HUES48 (cell line): Measurements from ENCODE around the gene ZNF407.

Experiments used
- H3K27ac ChIP-seq: one replicate; pipeline ENCODE4 v1.7.0; 2013; ENCODE audit warnings: low read depth, low read length, inconsistent platforms
- H3K27me3 ChIP-seq: 2 replicates; pipeline ENCODE4 v1.6.1; 2013; ENCODE audit warnings: mild to moderate bottlenecking, low read length; ENCODE audit not compliant: control insufficient read depth, insufficient read depth
- H3K36me3 ChIP-seq: 2 replicates; pipeline ENCODE4 v1.6.1; 2013; ENCODE audit warnings: low read length; ENCODE audit not compliant: control insufficient read depth, insufficient read depth
- H3K4me1 ChIP-seq: 2 replicates; pipeline ENCODE4 v1.6.1; 2013; ENCODE audit warnings: mild to moderate bottlenecking, low read length; ENCODE audit not compliant: control insufficient read depth, insufficient read depth
- H3K4me3 ChIP-seq: 2 replicates; pipeline ENCODE4 v1.5.1; 2013; ENCODE audit warnings: mild to moderate bottlenecking, low read depth, low read length
- H3K9ac ChIP-seq: 2 replicates; pipeline ENCODE4 v1.6.1; 2013; ENCODE audit warnings: mild to moderate bottlenecking, low read depth, low read length, moderate library complexity
- H3K9me3 ChIP-seq: 2 replicates; pipeline ENCODE4 v1.6.1; 2013; ENCODE audit warnings: low read length; ENCODE audit not compliant: control insufficient read depth, insufficient read depth

Gene ZNF407

DNA sequence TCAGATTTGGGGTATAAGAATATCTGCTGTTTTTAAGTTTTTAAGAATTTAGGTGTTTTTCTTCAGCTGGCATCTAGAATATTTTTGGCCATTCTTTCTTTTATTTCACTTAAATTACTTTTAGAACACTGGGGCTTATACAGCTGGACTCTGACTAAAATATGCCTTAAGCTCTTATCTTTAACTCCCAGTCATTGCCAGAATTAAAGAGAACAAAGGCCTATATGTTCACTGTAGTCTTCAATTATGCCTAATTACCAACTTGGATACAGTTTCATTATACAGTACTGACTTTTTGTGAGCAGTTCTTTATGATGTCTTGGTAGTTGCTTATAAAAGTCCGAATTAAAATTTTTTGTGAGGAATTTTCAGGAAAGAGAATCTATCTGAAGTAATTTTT is 192.8 kb downstream of the ZNF407 start:
- H3K27ac ChIP-seq: no peak overlapping the region
- H3K4me1 ChIP-seq: no peaks in the 10 kb centered on the region
- H3K27me3 ChIP-seq: no peaks in the 10 kb centered on the region
- H3K9ac ChIP-seq: no peak overlapping the region
- H3K4me3 ChIP-seq: no peak overlapping the region
- H3K9me3 ChIP-seq: no peaks in the 10 kb centered on the region
- H3K36me3 ChIP-seq: no peaks in the 10 kb centered on the region

DNA sequence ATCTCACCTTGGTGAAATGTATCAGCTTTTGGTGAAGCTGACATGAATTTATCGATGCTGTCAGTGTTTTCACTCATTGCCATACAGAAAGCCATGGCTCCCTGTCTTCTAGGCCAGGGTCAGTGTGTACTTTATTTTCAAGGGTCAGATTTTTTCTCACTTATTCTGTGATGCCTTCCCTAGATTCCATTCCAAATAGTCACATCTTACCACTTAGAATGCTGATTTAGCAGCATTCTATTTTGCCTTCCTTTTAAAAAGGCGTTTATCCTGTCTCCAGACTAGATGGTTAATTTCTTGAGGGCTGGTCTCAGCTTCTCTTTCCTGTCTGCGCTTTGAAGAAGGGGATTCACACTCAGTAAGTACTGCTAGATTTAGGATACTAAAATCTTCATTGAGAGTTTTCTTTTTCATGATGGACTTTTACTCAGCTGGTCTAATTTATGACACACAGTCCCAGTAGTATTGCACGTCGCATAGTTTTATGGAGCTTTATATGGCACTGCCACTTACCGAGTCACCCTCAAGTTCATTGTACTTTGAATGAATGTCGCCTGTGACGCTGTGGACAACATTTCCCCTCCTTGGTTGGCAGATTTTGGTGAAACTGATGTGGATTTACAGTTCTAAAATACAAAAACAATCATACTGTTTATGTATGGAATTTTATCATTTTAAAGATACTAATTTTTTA is 194.0 kb downstream of the ZNF407 start:
- no peak overlapping the region for H3K9ac ChIP-seq
- H3K9me3 ChIP-seq: no peaks in the 10 kb centered on the region
- H3K4me1 ChIP-seq: peaks cover 5% of the 10 kb centered on the region; the same call in 1 of the 2 replicates
- H3K4me3 ChIP-seq: no peak overlapping the region
- no peaks in the 10 kb centered on the region for H3K36me3 ChIP-seq
- H3K27ac ChIP-seq: no peak overlapping the region
- H3K27me3 ChIP-seq: no peaks in the 10 kb centered on the region

DNA sequence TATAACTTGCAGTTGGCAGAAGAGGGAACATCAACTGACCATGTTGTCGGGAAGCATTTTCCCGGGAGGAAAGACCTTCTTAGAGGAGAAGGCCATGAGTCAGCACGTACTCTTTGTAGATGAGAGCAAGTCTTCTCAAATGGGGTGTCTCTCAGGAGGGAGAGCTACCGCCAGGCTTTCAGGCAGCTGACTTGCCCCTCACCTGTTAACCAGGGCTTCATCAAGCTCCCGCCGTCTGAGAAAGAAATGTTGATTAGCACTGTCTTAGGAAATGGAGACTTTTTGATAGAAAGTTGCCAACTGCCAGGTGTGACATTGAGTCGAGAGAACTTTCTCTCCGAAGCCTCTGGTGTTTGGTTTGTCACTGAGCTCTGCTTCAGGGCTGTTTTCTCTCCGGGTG is 196.1 kb downstream of the ZNF407 start:
- peaks cover 19% of the 10 kb centered on the region for H3K4me1 ChIP-seq
- no peaks in the 10 kb centered on the region for H3K9me3 ChIP-seq
- H3K9ac ChIP-seq: no peak overlapping the region

DNA sequence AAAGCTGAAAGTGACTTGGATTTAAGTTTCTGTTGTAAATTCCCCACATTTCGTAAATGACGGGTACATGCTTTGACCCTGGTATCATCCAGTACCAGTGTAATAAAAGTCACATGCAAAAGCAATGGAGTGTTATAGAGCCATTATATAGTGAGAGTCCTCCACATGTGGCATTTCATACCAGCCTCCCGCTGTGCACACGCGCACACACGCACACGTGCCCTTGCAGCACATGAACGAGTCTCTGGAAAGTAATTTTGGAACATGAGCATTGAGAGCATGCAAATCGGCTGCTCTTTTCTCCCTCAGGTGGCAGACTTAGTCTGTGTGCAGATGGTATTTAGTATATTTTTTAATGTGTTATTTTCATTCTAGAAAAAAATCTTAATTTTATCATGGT is 198.1 kb downstream of the ZNF407 start:
- Histone ChIP-seq H3K27me3 (no peaks in the 10 kb centered on the region), H3K27ac (no peak overlapping the region), H3K36me3 (no peaks in the 10 kb centered on the region), H3K4me1 (peaks cover 37% of the 10 kb centered on the region), H3K9ac (no peak overlapping the region), H3K4me3 (no peak overlapping the region), H3K9me3 (no peaks in the 10 kb centered on the region)

More for the DNA sequence above, 196.1 kb downstream of the ZNF407 start:
- H3K27ac ChIP-seq: no peak overlapping the region
- no peaks in the 10 kb centered on the region for H3K27me3 ChIP-seq
- no peak overlapping the region for H3K4me3 ChIP-seq
- no peaks in the 10 kb centered on the region for H3K36me3 ChIP-seq

DNA sequence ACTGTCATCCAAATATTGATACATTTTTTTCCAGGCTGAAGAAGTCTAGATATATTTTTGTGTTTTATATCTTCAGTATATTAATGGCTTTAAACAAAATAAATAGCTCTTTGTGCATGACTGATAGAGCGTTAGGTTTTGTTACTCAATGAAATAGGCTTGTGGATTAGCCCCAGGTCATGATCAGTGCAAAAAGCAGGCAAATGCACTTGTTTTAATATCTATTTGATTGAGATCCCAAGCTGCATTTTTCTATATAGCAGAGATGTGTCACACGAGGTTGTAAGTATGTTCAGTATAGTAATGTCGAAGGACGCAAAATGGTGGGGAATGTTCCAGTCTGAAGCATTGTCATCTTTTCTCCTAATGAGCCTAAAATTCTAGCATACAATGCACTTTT is 198.5 kb downstream of the ZNF407 start:
- Histone ChIP-seq H3K27me3 (no peaks in the 10 kb centered on the region), H3K9me3 (no peaks in the 10 kb centered on the region), H3K36me3 (no peaks in the 10 kb centered on the region), H3K4me3 (no peak overlapping the region), H3K4me1 (peaks cover 42% of the 10 kb centered on the region), H3K27ac (no peak overlapping the region), H3K9ac (no peak overlapping the region)

DNA sequence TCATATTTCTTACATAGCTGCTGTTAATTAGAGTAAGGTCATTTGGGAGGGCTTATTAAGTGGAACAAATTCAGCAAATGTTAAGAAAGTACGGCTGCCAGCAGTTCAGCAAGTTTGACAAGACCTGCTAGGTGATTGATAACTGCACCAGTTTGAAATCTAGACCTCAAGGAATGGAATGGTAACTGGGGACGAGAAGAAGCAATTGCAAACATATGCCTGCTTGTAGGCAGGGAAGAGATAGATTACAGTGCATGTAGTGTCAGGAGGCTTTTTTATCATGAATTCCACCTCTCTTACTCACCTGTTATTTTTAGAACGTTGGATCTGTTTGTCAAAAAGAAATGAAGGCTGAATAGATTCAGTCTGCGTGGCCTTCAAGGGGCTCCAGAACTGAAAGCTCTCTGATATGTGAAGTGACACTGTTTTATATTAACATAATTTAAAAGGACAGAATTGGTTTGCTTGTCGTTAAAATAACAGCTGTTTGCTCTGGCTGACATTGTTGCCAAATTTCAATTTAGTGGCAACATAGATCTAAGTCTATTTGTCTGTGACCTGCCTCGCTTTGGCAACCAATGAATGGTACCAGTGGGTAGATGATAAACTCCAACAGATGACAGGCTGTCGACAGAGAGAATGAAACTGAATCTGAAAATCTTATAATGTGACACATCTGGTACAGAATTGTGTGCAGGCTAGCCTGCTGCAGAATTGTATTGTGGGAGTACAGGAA is 199.3 kb downstream of the ZNF407 start:
- peaks cover 50% of the 10 kb centered on the region for H3K4me1 ChIP-seq
- no peak overlapping the region for H3K9ac ChIP-seq
- no peak overlapping the region for H3K27ac ChIP-seq
- no peaks in the 10 kb centered on the region for H3K36me3 ChIP-seq
- no peaks in the 10 kb centered on the region for H3K9me3 ChIP-seq
- H3K27me3 ChIP-seq: no peaks in the 10 kb centered on the region
- no peak overlapping the region for H3K4me3 ChIP-seq

DNA sequence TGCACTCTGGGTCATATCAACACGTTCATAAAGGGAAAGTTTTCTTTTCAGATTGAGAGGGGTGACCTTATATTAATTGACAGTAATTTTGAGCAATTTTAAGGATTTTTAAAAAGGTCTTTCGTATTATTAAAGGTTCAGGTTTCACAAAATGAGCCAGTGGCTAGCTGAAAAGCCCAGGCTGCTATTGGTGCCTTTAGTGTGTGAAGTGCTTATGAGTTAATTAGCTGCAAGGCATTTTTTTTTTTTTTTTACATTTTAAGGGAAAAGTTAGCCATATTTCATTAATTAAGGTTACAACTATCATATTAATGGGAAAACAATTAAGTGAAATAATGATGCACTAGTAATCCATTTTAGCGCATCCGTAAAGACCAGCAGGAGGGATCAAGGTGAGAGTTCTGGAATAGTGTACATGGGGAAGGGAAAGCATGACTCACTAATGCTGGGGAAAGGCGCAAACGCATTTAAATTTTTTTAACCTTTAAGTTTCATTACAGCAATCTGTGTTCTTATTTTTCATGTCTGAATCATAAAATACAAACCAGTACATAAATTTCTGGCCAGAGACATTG is 200.0 kb downstream of the ZNF407 start:
- H3K9ac ChIP-seq: no peak overlapping the region
- H3K27me3 ChIP-seq: no peaks in the 10 kb centered on the region
- peaks cover 56% of the 10 kb centered on the region for H3K4me1 ChIP-seq
- H3K9me3 ChIP-seq: no peaks in the 10 kb centered on the region
- H3K4me3 ChIP-seq: no peak overlapping the region
- no peak overlapping the region for H3K27ac ChIP-seq
- no peaks in the 10 kb centered on the region for H3K36me3 ChIP-seq

DNA sequence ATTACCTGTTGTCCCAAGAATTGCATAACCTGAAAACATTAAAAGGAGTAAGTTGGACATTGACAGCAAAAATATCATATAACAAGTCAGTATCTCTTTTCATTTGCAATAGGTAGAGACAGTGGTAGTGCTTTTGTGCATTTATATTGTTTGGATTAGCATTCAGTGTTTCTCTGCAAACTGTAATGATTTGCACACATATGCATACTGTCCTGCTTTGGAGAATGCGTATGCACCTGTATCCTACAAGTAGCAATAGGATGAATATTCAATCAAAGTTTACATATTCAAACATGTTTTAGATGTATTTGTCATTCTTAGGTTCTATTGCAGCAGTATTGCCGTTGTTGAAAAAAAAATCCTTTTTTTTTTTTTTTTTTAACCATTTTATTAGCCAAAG is 201.9 kb downstream of the ZNF407 start:
- no peaks in the 10 kb centered on the region for H3K36me3 ChIP-seq
- H3K27me3 ChIP-seq: no peaks in the 10 kb centered on the region
- no peak overlapping the region for H3K27ac ChIP-seq
- no peaks in the 10 kb centered on the region for H3K9me3 ChIP-seq
- H3K4me1 ChIP-seq: peaks cover 75% of the 10 kb centered on the region
- no peak overlapping the region for H3K4me3 ChIP-seq
- no peak overlapping the region for H3K9ac ChIP-seq

DNA sequence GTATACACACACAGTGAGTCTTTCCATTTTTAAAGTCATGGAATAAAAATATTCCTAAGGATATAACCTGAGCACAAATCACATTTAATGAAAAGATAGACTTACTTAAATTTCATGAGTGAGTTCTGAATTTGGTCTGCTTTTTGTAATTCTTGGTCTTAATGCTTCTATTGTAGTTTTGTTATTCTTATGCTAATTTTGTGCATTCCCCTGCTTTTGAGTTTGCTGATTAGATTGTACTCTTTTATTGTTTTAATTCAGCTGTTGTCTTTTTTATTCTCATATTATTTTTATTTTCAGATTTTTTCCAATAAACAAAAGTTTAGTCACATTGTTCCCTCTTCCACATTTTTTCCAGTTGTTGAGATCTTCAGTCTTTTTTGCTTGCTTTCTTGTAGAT is 202.4 kb downstream of the ZNF407 start:
- peak overlapping the region; percentile 1; the same call in 1 of the 2 replicates for H3K4me3 ChIP-seq
- H3K27ac ChIP-seq: no peak overlapping the region
- H3K4me1 ChIP-seq: peaks cover 81% of the 10 kb centered on the region
- no peaks in the 10 kb centered on the region for H3K27me3 ChIP-seq
- no peaks in the 10 kb centered on the region for H3K36me3 ChIP-seq
- H3K9me3 ChIP-seq: no peaks in the 10 kb centered on the region
- no peak overlapping the region for H3K9ac ChIP-seq

DNA sequence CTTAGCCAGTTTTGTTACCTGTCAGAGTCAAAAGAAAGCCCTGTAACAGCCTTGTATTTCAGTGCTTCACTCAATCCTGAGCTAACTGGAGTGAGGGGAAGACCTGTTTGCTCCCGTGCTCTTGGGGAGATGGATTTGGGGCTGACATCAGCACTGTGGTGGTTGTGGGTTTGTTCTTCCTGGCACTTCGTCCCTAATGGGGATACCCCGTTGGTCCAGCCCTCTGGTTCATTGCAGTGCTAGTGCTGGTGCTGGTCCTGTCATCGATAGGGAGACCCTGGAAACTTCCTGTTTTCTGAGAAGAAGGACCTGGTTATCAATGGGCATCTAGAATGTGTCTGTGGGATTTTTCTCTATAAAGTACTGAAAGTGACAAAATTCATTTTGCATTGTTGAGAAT is 205.4 kb downstream of the ZNF407 start:
- Histone ChIP-seq H3K27ac (no peak overlapping the region), H3K9me3 (no peaks in the 10 kb centered on the region), H3K4me3 (no peak overlapping the region), H3K9ac (no peak overlapping the region), H3K4me1 (peaks cover 74% of the 10 kb centered on the region), H3K27me3 (no peaks in the 10 kb centered on the region), H3K36me3 (no peaks in the 10 kb centered on the region)

DNA sequence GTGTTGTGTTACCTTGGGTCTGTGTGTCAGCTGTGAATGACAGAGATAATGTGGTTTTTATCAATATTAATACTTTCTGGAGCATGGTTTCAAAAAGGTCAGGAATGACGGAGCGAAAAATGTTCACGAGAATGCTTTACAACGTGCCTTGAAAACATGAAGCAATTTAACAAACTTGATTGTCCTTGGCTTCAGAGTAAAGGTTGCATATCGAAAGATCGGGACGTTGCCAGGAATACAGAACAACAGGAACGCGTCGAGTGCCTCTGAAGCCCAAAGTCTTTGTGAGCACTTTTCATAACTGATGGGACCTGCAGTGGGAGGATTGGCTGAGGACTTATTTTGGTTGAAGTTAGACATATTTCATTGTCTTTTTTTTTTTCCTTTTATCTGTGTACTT is 206.1 kb downstream of the ZNF407 start:
- Histone ChIP-seq H3K9me3 (no peaks in the 10 kb centered on the region), H3K4me3 (no peak overlapping the region), H3K4me1 (peaks cover 74% of the 10 kb centered on the region), H3K9ac (no peak overlapping the region), H3K27me3 (no peaks in the 10 kb centered on the region), H3K27ac (no peak overlapping the region), H3K36me3 (no peaks in the 10 kb centered on the region)
